GM19468 (cell line): Measurements from ENCODE around the gene CLEC4F.

Experiments used
- ATAC-seq: cut with Tn5 transposase; IDR thresholded peaks from one replicate; pipeline ENCODE4 v1.9.1; 2021; ENCODE audit warnings: mild to moderate bottlenecking, moderate library complexity, moderate number of reproducible peaks; ENCODE audit not compliant: unreplicated experiment; ENCODE audit errors: extremely low read depth

Gene CLEC4F, protein sequence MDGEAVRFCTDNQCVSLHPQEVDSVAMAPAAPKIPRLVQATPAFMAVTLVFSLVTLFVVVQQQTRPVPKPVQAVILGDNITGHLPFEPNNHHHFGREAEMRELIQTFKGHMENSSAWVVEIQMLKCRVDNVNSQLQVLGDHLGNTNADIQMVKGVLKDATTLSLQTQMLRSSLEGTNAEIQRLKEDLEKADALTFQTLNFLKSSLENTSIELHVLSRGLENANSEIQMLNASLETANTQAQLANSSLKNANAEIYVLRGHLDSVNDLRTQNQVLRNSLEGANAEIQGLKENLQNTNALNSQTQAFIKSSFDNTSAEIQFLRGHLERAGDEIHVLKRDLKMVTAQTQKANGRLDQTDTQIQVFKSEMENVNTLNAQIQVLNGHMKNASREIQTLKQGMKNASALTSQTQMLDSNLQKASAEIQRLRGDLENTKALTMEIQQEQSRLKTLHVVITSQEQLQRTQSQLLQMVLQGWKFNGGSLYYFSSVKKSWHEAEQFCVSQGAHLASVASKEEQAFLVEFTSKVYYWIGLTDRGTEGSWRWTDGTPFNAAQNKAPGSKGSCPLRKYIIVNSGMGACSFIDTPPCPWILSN

DNA sequence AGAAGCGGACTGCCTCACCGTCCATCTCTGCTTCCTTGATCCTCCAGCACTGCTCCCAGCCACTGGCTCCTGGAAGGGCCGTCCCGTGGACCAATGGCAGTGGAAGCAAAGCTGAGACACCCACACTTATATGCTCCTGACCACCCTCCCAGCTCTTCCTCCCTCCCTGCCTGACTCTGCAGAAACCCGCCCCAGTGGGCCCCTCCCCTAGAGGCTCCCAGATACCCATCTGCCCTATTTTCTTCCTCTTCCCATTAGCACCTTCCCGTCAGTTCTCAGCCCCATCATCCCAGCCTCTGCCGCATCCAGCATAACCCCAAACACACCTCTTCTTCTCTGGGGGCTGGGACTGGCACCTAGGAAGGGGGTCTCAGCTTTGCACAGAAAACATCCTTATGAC is at the start of gene CLEC4F:
Gene CLEC4F, minus strand, starts transcription at position 101 of the 400 bp plus-strand sequence. Its CDS starts 76 bp downstream, at position 25.
- no peak for ATAC-seq

DNA sequence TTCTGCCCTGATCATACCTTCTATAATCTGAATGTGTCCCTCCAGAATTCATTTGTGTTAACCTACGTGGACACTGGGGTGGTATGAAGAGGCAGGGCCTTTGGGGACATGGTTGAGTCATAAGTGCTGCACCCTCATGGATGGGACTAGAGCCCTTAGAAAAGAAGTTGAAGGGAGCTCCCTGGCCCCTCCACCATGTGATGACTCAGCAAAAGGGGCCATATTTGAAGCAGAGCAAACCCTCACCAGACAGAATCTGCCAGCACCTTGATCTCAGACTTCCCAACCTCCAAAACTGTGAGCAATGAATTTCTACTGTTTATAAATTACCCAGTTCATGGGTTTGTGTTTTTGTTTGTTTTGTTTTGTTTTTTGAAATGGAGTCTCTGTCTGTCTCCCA is 48.6 kb upstream of the CLEC4F start:
- no peak for ATAC-seq

DNA sequence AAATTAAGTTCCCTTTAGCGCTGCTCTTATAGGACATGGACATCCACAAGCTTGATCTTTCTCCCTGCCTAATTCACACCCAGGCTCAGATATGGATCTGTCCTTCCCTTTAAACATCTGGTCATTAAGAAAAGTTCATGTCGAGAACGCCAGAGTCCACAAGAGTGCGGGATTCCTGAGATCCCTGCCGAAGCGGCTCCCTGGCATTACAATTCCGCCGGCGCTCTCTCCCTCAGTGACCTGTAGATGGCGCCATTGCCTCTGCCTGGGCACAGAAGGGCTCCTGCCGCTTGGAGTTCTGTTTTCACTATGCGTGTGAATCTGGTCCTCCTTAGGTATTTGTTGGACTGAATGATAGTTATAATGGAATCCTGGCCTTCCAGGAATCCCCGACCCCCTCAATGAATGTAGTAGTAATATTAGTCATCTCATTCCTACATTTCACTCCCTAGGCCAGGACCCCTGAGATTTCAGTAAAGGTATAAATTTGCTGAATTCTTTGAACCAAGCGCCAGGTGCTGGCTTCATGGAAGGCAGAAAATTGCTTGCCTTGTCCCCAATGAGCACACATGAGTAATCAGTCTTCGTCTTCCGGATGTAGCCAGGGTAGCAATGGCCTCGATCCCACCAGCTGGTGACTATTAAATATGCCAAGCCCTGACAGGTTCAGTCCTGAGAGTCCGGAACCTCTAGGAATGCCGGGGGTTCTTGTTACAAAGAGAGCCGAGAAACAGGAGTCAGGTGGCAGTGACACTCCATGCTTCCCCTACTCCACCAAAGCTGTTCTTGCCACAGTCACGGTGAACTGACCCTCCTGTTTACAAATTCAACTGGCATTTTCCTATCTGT is 41.6 kb upstream of the CLEC4F start:
- no peak for ATAC-seq

DNA sequence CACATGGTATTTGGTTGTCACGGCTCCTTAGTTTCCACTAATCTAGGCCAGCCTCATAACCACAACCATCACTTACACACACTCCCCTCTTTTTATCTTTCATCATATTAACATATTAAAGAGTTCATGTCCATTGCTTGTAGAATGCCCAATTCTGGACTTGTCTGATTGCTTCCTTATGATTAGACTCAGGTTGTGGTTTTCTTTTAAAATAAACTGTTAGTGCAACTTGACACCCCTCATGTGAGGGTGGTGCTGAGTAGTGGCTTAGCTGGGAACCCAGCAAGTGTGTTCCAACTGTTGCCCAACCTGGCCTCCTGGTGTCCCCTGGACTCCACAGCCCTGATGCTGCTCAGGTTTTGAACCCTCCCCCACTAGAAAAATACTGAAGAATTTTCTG is 35.3 kb upstream of the CLEC4F start:
- ATAC-seq: no peak

DNA sequence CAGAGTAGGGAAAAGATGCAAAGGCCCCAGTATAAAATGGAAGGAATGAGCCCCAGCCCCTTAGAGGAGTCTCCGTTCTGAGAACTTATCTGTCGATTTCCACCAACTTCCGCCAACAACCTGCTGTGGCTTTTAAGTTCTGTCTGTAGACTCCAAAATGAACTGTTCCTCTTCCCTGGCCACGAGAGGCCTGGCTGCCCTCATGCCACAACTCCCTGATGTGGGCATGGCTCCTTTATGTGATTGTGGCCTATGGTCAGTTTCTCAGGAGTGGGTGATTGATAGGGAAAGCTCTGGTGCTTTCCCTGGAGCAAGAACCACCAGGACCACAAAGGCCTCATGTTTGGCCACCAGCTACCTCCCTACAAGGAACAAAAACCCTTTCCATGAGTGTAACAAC is 34.0 kb upstream of the CLEC4F start:
- ATAC-seq: no peak

DNA sequence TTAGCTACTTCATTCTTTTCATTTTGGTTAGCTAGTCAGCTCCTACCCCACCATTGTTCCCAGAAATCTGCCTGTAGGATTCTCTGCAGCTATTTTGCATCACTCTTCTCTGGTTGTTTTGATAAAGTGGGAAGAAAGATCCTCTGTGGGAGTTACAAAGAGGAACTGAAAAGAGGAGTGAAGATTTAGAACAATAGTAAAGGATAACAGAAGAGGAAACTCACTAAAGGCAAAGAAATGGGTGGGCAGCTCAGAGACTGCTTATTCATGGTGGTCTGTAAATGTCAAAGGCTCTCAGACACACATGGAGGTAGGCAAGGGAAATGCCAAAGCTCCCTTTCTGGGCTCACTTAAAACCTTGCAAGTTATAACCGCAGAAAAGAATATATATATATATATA is 32.4 kb upstream of the CLEC4F start:
- no peak for ATAC-seq

DNA sequence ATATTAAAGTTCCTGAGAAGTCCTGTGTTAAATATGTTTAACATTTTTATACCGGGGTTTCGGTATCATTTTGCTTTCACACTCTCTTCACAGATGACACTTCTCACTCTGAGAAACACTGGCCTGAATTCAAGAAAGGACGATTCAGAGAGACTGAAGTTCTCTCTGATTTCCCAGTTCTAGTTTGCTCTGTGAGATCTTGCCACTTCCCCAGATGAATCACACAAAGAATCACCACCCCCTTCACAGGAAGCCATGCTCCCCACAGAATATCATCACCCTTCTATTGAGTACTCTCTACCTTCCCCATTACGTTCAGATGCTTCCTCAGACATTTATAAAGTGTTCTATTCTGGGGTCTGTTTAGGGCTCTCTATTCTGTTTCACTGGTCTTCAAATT is 31.3 kb upstream of the CLEC4F start:
- ATAC-seq: no peak

DNA sequence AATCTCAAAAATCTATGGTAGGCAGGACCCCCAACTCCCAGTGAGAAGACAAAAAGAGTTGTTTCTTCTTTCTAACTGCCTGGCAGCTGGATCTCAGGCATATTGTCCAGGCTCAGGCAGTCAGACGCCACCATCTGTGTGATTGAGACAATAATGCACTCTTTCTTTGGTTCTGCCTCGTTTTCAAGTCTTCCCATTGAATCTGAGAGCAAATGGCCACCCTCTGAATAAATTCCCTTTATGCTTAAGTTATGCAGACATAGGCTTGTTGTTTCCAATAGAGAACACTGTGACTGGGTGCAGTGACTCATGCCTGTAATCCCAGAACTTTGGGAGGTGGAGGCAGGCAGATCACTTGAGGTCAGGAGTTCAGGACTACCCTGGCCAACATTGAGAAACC is 30.5 kb upstream of the CLEC4F start:
- ATAC-seq: no peak

DNA sequence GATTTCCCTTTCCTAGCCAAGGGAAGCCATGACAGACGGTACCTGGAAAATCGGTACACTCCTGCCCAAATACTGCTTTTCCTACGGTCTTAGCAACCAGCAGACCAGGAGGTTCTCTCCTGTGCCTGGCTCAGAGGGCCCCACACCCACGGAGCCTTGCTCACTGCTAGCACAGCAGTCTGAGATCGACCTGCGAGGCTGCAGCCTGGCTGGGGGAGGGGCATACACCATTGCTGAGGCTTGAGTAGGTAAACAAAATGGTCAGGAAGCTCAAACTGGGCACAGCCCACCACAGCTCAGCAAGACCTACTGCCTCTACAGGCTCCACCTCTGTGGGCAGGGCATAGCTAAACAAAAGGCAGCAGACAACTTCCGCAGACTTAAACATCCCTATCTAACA is 22.0 kb upstream of the CLEC4F start:
- no peak for ATAC-seq

DNA sequence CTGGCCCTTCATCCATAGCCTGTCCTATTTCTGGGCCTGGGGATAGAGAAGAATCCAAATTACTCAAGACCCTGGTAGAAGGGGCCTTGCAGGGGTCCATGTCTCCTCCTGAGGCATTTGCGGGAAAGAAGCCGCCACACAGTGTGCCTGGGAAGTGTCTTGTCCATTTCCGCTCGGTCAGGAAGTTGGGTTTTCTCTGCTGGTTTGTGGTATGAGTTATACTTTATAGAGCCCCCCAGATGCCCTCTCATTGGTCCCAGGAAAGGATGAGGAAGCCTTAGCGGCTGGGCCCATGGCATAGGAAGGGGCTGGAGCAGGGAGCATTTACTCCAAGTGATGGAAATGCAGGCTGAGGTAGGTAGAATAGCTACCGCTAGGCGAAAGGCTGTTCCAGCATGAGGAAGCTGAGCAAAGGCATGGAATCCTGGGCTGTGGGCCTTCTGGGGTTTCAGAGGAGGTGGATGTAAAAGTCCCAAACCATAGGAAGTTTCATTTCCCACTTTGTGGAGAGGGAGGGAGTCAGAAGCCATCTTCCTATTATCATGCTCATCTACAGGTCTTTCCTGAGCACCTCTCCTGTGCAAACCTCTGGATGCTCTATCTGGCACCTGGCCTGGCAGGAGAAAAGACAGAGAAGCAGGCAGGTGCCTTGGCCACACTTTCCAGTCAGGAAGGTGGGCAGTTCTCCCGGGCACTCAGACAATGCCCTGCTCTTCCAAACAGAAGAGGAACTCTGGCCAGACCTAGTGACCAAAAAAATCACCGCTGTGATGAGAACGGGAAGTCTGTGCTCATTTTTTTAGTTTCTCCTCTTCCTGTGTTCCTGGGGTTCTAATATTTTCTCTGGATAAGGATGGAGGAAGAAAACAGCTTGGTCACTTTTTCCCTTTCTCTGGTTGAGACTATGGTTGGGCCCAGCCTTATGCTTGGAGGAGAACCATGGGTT is 17.9 kb upstream of the CLEC4F start:
- ATAC-seq: no peak

DNA sequence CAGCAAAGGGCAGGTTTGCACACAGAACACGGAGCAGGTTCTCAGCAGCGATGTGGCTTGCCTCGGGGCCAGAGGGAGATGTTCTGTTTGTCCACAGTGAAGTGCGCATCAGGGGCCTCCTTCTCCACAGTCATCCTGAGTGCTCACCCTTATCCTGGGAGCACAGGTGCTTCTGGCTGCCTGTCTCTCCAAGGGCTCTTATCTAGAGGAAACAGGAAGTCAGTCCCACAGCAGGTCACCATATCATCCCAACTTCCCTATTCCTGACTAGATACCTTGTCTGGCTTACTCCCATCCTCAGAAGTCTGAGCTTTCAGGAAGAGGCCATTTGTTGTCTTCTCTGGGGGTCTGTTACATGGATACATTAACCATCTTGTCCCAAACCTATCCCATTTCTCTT is 15.2 kb upstream of the CLEC4F start, which contains the start of gene CD207:
Gene CD207, minus strand, starts transcription at position 174 of the 400 bp plus-strand sequence. Its CDS starts 40 bp downstream, at position 134.
- ATAC-seq: no peak

DNA sequence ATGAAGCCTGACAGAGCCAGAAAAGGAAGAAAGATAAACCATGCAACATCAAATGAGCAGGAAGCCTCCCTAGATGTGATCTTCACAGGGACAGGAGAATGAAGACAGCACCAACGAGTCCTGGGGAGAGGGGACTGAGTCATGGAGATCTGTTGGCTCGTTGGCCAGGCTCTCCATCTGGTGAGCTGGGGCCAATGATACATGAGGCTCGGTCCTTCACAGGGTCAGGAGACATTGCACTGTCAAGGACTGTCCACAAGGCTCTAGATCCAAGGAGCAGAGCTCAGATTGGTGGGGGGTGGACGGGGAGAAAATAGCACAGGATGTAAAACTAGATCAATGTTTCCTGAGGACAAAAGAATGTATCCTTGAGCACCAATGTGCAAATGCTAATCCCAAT is 14.5 kb upstream of the CLEC4F start:
- no peak for ATAC-seq

DNA sequence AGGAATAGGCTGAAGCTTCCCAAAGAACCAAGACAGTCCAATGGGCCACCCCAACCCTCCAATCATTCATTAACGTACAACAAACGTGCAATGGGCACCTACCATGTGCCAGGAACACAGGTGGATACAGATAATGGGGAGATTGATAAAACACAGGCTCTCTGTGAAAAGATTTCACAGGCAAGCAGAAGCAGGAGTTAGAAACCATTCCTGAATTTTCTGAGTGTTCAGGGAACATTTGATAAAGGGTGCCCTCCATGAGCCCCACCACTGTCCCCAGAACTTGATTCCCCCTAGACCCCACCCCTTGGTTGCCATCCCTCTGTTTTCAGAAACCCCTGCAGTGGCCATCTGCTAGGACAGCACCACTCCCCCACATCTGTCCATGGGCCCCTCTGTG is 13.7 kb upstream of the CLEC4F start:
- ATAC-seq: no peak

DNA sequence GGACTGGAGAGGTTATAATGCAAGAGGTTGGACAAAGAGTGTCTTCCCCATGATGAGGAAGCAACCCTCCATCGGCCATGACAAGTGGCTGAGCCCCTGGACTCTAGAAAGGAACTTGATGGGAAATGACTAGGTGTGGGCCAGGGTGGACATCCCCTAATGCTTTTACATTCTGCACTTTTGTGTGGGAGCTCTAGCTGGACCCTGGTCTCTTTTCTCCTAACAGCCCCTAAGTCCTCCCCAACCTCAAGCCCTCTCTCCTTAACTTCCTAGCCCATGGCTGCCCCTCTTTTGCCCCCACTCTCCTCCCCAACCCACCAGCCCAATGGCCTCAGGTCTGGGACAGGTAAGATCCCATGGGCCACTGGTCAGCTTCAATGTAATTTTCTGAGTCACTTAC is 12.8 kb upstream of the CLEC4F start:
- ATAC-seq: no peak

DNA sequence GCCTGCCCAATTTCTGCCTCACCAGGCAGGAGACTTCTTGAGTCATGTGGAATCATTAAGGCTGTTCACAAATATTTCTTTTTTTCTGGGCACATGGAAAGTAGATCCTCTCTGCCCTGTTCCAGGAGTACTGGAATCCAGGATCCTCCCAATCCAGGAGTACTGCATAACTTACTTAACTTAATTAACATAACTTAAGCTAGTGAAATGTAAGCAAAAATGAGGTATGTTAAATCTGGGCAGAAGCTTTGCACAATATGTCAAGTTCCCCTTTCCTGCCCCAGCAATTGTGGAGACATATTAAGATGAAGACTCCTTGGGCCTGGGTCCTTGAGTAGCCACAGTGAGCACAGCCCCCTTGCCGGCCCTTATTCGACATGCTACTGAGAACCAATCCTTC is 12.0 kb upstream of the CLEC4F start:
- no peak for ATAC-seq

DNA sequence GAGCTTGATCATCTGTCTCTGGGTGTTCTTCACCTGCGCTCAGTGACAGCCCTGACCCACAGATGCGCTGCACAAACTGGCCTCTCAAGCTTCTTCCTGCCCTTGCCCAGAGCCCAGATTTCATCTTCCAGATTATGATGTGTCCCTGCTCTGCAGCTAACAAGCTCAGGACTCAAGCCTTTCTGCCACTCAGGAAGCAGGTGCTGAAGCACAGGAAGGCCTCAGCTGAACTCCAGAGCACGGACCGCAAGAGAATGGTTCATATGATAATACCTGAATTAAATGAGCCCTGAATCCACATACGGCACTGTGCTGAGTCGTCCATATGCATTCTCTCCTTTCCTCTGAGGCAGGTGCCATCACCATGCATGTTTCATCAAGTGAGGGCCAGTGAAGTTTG is 11.5 kb upstream of the CLEC4F start:
- ATAC-seq: no peak

DNA sequence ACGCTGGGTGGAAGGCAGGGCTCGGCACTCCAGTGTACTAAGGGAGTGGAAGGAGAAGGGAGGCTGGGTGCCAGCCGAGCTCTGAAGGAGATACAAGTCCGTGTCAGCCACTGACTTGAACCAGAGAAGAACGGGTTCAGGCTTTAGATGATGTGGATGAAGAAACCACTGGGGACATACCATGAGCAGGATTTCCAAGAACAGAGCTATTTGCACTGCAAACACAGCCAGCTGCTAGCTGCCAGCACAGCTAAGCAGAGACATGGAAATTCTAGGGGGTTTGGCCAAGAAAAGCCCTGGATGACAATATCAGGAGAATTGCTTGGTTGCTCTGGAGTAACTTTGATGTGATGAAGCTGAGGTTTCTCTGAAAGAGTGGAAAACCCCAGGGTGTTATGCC is 10.0 kb upstream of the CLEC4F start:
- ATAC-seq: no peak

DNA sequence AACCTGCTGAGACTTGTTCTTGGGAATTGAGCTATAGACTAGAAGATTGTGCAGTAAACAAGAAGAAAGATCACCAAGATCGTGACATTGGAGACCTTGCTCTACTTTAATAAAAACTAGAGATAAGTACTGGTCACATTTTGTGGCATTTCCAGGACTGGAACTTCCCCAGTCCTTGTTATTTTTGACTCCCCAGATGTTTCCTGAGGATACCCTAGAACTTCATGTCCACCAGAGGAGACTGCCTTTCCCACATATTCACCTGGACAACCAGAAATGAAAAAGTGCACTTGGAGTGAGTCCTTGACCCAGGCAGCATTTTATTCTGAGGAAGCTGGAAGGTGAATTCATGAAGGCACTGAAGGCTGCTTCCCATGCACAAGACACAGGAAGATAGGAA is 9.5 kb upstream of the CLEC4F start:
- no peak for ATAC-seq

DNA sequence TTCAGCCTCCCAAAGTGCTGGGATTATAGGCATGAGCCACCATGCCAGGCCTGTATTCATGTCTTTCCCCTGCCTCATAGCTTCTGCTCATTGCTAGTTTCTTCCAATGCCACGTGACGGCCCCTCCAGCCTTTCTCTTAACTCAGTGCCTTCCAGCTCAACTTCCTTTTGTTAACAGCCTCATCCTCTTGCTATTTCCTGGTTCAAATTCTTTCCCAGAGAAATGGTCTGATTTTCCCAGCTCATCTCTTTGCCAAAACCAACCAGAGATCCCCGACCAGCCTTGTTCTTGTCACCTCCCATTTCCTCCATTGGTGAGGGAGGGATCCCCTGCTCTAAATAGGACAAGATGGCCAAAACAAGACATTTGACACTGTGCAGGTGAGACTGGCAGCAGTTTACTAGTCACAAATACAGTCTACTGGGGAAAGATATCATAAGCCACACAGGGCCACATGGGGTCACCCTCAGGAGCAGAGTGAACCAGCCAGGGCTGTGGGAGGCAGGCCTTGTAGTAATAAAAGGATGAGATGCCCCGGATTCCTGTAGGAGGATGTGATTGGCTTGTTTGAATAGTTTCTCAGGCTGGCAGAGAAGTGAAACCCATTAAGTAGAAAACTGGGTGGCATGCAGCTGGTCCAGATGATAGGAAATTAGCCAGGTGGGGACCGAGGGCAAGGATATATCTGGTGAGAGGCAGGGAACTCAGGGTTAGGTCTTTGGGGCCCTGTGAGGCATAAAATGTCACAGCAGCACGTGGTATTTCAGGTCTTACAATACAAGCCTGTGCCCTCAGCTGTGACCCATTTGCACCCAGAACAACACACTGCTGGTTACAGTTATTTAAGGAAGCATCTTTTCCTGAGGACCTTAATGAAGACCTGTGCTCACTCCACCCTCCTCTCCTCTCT is 8.8 kb upstream of the CLEC4F start:
- ATAC-seq: no peak
